T-helper 2 cell (primary cell): ENCODE data around the gene PLEKHG4.

Experiments
- DNase-seq, 5 experiments: peaks; one replicate each; pipeline versions ENCODE4 v3.0.0 to v3.0.0-alpha.2; 2012 to 2022
- total RNA-seq, 2 donors: gene quantifications; one replicate each; lab custom pipeline; 2026; lab: John Stamatoyannopoulos, UW

Gene PLEKHG4
- 11.5 to 38.5 reads per million in 2 donors for total RNA-seq

GRCh38 chr16:67279296-67280089 lies at the start of gene PLEKHG4:
Gene PLEKHG4 (plus strand): TSS chr16:67279532. CDS start chr16:67280045, 513 bp downstream.
- peak; percentile 56 to 89 (median 73) for DNase-seq

DNA sequence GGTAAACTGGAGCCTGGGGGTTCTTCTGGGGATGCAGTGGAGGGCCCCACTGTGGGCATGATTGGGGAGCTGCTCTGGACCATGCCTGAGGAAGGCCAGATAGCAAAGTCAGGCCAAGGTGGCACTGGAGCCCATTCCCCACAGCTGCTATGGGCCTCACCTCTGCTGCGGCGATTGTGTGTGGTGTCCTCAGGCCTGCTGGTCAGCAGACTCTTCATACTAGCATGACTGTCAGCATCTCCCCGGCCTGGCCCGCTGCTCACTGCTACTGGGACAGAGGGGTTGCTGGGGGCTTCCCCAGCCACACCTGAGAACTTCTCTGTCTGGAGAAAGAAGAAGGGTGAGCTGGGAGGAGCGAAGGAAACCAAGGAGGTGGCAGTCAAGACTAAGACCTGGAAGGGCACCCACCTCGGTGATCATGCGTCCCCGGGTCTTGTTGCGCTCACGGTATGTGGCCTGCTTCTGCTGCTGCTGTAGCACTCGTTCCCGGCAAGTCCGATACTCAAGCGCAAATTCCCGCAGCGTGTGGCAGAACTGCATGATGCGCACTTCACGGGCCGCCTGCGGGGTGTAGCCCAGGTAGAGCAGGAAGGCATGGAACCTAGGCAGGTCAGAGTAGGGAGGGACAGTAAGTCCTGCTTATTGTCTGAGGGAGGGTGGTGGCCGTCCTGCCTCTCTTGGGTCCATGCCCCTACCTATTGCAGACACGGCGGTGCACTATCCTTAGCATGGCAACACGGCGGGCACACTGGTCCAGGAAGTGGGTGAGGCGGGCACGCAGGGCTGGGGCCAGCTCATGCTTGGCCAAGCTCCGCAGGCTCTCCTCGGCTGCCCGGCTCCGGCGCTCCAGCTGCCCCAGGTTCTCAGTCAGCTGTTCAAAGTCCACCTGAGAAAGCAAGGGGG lies 49.2 kb upstream of the PLEKHG4 start:
- DNase-seq: no peak

DNA sequence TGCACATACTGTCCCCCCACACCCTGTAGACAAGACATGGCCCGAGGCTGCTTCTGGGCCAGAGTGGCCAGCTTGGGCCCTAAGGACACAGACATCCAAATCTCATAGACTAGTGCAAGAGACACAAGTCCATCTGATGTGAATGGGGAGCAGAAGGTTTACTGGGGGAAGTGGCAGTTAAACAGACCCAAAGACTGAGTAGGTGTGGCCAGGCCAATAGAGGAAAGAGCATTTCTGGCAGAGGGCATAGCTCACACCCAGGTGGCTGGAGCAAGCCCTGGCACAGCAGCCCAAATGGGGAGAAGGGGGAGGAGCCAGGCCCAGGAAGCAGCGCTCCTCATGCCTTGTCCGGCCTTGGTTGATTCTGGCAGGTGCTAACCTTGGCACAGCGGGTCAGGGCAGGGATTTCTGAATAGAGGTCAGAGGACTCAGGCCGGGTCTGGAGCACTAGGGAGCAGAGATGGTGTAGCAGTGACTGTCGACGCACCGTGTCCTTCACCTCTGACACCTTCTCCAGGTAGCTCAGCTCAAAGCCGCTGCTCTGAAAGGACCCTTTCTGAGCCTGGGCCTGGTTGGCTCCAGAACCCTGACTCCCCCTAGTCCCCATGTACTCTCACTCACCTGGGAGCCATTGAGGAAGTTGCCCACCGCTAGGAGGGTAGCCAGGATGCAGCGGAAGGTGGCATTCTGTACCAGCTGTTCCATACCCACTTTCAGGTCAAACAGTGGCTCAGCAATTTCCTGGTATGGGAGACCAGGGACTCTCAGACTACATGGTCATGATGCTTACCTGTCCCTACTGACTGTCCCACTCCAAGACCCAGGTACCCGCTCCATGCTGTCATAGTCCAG lies 48.3 kb upstream of the PLEKHG4 start:
- DNase-seq: no peak

GRCh38 chr16:67233596-67233995 lies 45.7 kb upstream of the PLEKHG4 start:
- no peak for DNase-seq

DNA sequence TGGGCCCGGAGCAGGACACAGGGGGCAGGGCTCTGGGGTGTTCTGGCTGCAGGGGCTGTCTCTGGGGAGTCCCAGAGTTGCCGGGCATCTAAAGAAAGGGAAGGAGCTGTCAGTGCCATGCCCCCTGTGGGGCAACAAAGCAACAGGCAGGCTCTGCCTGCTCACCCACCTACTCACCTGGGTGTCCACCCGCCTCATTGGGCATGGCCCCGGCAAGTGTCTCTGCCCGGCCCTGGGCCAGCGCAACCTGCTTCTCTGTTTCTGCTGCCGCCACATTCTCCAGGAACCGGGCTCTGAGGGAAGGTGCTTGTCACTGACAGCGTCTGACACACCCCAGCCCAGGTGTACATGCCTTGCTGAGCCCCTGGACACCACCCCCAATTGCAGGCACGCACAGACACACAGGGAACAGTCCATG lies 45.1 kb upstream of the PLEKHG4 start:
- no peak for DNase-seq

- peak in 3 of 5 experiments; percentile 36 to 92 (median 52) for DNase-seq
Observed at GRCh38 chr16:67235816-67236562, 43.3 kb upstream of the PLEKHG4 start.

DNA sequence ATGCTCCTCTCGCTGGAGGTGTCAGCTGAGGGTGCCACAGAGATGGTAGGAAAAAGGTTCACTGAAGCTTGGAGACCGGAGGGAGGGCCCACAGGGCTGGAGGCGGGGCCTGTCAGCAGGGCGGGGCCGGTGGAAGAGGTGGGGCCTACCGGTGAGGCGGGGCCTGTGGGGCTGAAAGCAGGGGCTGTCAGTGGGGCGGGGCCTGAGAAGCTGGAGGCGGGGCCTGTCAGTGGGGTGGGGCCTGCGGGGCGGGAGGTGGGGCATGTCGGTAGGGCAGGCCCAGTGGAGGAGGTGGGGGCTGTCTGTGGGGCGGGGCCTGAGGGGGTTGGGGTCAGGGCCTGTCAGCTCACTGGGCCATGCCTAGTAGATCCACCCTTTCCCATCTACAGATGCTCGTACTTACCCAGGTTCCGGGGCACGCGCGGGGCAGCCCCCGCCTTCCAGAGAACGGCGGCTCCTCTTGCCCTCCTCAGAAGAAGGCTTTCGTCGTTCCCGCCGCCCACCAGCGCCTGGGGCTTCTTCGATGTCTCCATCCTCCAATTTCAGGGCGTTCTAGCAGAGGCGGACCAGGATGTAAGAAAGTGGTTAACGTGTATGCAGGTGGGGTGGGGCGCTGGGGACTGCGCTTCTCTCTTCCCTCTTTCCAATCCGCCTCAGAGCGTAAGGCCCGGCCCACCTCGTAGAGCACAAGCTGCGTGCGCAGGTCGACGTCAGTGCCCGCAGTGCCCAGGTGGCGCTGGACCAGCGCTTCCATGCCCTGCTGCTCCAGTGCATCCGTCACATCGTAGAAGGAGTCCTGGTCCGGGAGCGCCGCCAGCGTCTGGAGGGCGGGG lies 42.6 kb upstream of the PLEKHG4 start:
- peak; percentile 56 to 80 (median 68) for DNase-seq

DNA sequence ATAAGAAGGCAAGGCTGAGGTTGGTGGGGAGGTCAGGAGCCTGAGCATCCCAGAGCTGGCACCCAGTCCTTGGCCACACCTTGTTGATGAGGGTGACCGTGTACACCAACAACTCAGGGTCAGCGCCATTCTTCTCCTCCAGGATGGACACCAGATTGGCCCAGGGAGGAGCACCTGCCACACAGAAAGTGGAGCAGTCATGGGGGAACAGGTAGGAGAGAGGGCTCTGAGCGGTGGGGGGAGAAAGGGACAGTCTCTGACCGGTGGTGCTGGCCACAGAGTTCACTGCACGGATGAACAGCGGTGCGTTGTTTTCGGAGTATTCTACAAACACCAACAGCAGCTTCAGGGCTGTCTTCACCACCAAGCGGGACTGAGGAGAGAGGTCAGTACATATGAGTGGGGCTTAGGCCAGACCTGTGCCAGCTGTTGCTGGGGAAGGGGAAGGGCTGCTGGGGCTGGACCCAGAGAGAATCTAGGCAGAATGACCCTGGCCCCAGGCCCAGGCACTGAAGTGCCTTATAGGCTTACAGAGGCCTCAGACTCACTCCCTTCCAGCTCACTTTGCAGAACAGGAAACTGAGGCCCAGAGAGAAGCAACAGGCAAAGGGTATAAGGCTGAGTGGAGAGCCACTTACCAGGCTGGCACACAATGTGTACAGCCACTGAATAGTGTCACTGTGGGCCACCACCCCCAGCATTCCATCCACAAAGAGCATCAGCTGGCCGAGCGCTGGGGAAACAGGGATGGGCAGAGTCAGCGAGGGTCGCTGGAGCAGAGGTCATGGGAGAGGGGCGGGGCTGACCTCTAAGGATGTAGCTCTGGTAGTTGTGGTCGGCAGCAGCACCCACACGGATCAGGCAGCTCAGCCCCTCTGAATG lies 41.7 kb upstream of the PLEKHG4 start:
- DNase-seq: no peak

GRCh38 chr16:67238278-67238575 lies 41.1 kb upstream of the PLEKHG4 start:
- DNase-seq: no peak

DNA sequence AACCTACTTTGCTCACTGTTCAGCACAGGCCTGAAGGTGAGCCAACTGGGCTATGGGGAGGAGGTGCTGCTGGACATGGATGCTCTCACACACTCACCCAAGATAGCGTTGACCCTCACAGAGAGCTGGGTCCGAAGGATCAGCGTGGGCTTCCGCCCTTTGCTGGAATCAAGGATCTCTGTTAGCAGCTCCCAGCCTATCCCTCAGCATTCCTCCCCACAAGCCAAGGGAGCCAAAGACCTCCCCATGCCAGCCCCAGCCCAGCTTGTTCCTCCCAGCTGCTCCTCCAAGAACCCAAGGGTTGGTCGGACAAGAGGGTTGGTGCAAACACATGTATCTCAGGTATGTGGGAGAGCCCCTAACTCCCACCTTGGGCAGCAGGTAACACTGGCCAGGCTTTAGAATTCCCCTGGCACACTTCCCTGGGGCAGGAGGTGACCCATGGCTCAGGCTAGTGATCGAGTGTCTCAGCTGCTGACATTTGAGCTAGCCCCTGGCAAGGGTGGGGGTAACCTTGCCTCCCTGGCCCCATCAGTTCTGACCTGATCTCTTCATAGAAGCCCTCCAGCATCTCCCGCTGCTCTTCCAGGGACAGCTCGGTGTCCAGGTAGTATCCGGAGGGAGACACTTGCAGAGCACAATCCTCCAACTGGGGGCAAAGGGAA lies 40.4 kb upstream of the PLEKHG4 start:
- no peak for DNase-seq

GRCh38 chr16:67240506-67240905 lies 38.8 kb upstream of the PLEKHG4 start:
- no peak for DNase-seq

GRCh38 chr16:67241008-67241900 lies 38.1 kb upstream of the PLEKHG4 start:
- DNase-seq: no peak

DNA sequence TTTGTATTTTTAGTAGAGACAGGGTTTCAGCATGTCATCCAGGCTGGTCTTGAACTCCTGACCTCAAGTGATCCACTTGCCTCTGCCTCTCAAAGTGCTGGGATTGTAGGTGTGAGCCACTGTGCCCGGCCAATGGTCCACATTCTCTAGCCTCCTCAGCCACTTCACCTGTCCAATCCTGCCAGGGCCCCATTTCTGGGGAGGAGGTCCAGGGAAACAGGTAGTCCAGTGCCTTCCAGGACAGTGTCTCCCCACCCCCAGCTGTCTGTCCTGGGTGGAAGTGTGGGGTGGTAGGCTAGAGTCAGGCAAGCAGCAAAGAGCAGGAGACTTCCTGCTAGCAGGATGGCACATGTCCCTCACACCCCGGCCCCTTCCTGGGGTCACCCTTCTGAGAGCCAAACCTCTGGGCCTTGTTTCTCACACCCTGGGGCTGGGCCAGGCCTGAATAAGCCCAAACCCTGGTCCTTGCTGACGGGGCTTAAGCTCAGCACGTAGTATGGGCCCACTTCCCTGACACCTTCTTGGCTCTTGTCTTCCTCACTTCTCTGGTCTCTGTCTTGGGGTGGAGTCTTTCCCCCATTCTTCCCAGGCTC lies 37.1 kb upstream of the PLEKHG4 start:
- no peak for DNase-seq

- DNase-seq: no peak
Observed at GRCh38 chr16:67243481-67243880, 35.9 kb upstream of the PLEKHG4 start.

- DNase-seq: peak; percentile 35 to 89 (median 64)
Observed at GRCh38 chr16:67244387-67245185, 34.7 kb upstream of the PLEKHG4 start.

DNA sequence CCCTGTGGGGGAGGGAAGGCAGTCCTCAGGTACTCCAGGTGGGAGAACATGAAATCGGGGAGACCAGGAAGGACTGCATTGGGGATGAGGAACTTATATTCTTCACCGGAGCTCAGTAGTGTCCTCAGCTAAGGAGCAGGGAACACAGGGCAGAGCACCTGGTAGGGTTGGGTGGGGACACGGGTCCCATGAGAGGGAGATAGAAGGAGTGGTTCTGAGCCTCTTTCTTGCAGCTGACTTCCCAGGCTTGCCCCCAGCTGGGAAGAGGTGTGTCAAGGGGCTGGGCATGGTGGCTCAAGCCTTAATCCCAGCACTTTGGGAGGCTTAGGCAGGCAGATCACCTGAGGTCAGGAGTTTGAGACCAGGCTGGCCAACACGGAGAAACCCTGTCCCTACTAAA lies 34.1 kb upstream of the PLEKHG4 start:
- DNase-seq: no peak

DNA sequence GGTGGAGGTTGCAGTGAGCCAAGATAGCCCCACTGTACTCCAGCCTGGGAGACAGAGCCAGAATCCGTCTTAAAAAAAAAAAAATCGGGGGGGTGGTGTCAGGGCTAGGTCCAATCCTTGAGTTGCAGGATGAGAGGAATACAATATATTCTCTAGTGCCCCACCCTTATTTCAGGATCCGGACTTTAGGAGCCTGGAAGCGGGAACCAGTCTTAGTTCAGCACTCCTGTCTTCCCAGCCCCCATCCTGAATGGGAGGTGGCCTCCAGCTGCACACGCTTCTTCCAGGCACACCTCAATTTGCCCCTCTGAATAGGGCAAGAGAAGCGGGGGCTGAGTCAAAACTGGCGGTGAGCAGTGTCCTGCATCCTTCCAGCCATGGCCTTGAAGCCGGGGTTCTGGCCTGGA lies 33.7 kb upstream of the PLEKHG4 start:
- no peak for DNase-seq
